Prostate gland (tissue), 2 donors: ENCODE results near the gene ZRANB3. TPM values are rescaled to one million over a fixed set of nuclear protein-coding genes. Genes with fewer than 3 reads are reported as not detected.

Experiments
- DNase-seq: peaks from one replicate; pipeline ENCODE4 v3.0.0-alpha.2; 2019; ENCODE audit warnings: low spot score
- H3K27ac ChIP-seq, 2 donors: fragments of 200-600 bp; sonication (generic); 2 replicates each; pipeline ENCODE4 v1.5.1; 2017 to 2019
- H3K27me3 ChIP-seq: fragments of 200-600 bp; sonication (generic); replicated peaks from 2 replicates; pipeline ENCODE4 v1.5.1; 2019; ENCODE audit not compliant: insufficient read depth
- H3K36me3 ChIP-seq, 2 donors: fragments of 200-600 bp; sonication (generic); 1 replicate in 1 of 2; 2 replicates in 1 of 2; pipeline versions ENCODE4 v1.5.1 to v1.8.1; 2017 to 2019
- H3K4me1 ChIP-seq: fragments of 200-600 bp; sonication (generic); replicated peaks from 2 replicates; pipeline ENCODE4 v1.5.1; 2019
- H3K4me3 ChIP-seq, 2 donors: fragments of 200-600 bp; sonication (generic); 2 replicates each; pipeline ENCODE4 v1.5.1; 2017 to 2019
- H3K9me3 ChIP-seq: fragments of 200-600 bp; sonication (generic); 2 replicates; pipeline ENCODE4 v1.5.1; 2017
- POLR2A ChIP-seq: fragments of 450-650 bp; IDR thresholded peaks from one replicate; pipeline ENCODE4 v1.6.1; 2016; ENCODE audit warnings: antibody characterized with exemption, mild to moderate bottlenecking
- POLR2AphosphoS5 ChIP-seq: sonication (generic); formaldehyde crosslinking; IDR thresholded peaks from one replicate; pipeline ENCODE4 v1.6.1; 2017; ENCODE audit warnings: antibody characterized with exemption
- WGBS: methylation state at CpG from one replicate; pipeline ENCODE4 v1.1.5; 2018; 5-methylcytosine and 5-hydroxymethylcytosine counted together
- intact Hi-C: fragments of 100-400 bp; cut with DNase I; formaldehyde crosslinking; loops from one replicate; pipeline ENCODE4 v1.14.2; 2022
- total RNA-seq, 2 donors: library from RNA; depleted of rRNA; stranded (reverse); fragments of >200 nt; gene quantifications; one replicate each; pipeline ENCODE4 v1.1.0, GENCODE V29; 2016
- TF ChIP-seq, protein P1 (sequence below), 4 experiments: fragments of 200-600 bp in 2 of 4; fragments of 450-650 bp in 2 of 4; sonication (generic) in 2 of 4; IDR thresholded peaks; 1 replicate in 3 of 4; 2 replicates in 1 of 4; pipeline ENCODE4 v1.5.1; 2016 to 2019; ENCODE audit warnings: antibody characterized with exemption in 4 of 4, mild to moderate bottlenecking in 2 of 4, moderate library complexity in 2 of 4

Gene ZRANB3
- total RNA-seq, 2 donors from 2014 or later = 5.1 to 11.1 TPM

DNA sequence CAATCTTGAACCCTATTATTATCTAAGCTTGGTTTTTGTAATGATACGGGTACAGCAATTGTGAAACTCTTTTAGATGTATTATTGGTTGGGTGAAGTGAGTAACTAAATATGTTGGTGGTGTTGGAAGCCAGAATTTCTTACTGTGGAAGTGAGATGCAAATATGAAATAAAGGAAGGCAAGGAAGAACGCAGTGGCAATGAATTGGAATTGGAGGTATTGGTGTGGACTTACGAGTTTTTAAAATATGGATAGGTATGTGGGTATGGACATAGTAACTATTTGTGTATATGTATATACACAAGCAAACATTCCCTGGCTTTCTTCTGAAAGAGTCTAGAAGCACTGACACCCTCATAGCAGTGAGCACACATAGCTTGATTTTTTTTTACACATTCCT lies 373.2 kb downstream of the ZRANB3 start:
- Histone ChIP-seq H3K4me1 (no peaks in the 10 kb centered on the region), H3K4me3 (no peak overlapping the region), H3K27ac (no peak overlapping the region), H3K36me3 (no peaks in the 10 kb centered on the region), H3K27me3 (no peaks in the 10 kb centered on the region), H3K9me3 (no peaks in the 10 kb centered on the region)
- TF ChIP-seq POLR2AphosphoS5 (no peak), POLR2A (no peak)
- TF ChIP-seq, protein P1, sequence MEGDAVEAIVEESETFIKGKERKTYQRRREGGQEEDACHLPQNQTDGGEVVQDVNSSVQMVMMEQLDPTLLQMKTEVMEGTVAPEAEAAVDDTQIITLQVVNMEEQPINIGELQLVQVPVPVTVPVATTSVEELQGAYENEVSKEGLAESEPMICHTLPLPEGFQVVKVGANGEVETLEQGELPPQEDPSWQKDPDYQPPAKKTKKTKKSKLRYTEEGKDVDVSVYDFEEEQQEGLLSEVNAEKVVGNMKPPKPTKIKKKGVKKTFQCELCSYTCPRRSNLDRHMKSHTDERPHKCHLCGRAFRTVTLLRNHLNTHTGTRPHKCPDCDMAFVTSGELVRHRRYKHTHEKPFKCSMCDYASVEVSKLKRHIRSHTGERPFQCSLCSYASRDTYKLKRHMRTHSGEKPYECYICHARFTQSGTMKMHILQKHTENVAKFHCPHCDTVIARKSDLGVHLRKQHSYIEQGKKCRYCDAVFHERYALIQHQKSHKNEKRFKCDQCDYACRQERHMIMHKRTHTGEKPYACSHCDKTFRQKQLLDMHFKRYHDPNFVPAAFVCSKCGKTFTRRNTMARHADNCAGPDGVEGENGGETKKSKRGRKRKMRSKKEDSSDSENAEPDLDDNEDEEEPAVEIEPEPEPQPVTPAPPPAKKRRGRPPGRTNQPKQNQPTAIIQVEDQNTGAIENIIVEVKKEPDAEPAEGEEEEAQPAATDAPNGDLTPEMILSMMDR (IDR thresholded peaks at IDR 0.05) = no peak
- WGBS = 96% methylated on average over 3 of the region's 3 CpGs
- intact Hi-C loops = no loop called here
- no peak for DNase-seq

- DNase-seq = no peak
- intact Hi-C loops = no loop called here
- H3K9me3 ChIP-seq = no peaks in the 10 kb centered on the region
- no peak for TF ChIP-seq POLR2AphosphoS5
- no peak for TF ChIP-seq POLR2A
- TF ChIP-seq, protein P1 (IDR thresholded peaks at IDR 0.05) = no peak
- H3K27me3 ChIP-seq = no peaks in the 10 kb centered on the region
- no peaks in the 10 kb centered on the region for H3K36me3 ChIP-seq
- no peak overlapping the region for H3K27ac ChIP-seq
- no peak overlapping the region for H3K4me3 ChIP-seq
- H3K4me1 ChIP-seq = no peaks in the 10 kb centered on the region
Measured at GRCh38 chr2:135154962-135155361, 376.1 kb downstream of the ZRANB3 start.

- no peak for DNase-seq
- H3K27me3 ChIP-seq = no peaks in the 10 kb centered on the region
- no peaks in the 10 kb centered on the region for H3K4me1 ChIP-seq
- TF ChIP-seq POLR2A = no peak
- TF ChIP-seq, protein P1 (IDR thresholded peaks at IDR 0.05) = no peak
- no peak for TF ChIP-seq POLR2AphosphoS5
- H3K4me3 ChIP-seq = no peak overlapping the region
- no peaks in the 10 kb centered on the region for H3K9me3 ChIP-seq
- H3K36me3 ChIP-seq = no peaks in the 10 kb centered on the region
- intact Hi-C loops = no loop called here
- 88% methylated on average over 1 of the region's 1 CpG for WGBS
- H3K27ac ChIP-seq = no peak overlapping the region
Measured at GRCh38 chr2:135152361-135152760, 378.7 kb downstream of the ZRANB3 start.

GRCh38 chr2:135151615-135152014 lies 379.4 kb downstream of the ZRANB3 start:
- Histone ChIP-seq H3K9me3 (no peaks in the 10 kb centered on the region), H3K27ac (no peak overlapping the region), H3K27me3 (no peaks in the 10 kb centered on the region), H3K4me1 (no peaks in the 10 kb centered on the region), H3K36me3 (no peaks in the 10 kb centered on the region), H3K4me3 (no peak overlapping the region)
- WGBS = 88% methylated on average over 3 of the region's 3 CpGs
- intact Hi-C loops = no loop called here
- TF ChIP-seq POLR2A = no peak
- TF ChIP-seq, protein P1 (IDR thresholded peaks at IDR 0.05) = no peak
- no peak for TF ChIP-seq POLR2AphosphoS5
- DNase-seq = no peak

- WGBS = 95% methylated on average over 1 of the region's 1 CpG
- DNase-seq = no peak
- Histone ChIP-seq H3K4me3 (no peak overlapping the region), H3K27me3 (no peaks in the 10 kb centered on the region), H3K4me1 (no peaks in the 10 kb centered on the region), H3K9me3 (no peaks in the 10 kb centered on the region), H3K27ac (no peak overlapping the region), H3K36me3 (no peaks in the 10 kb centered on the region)
- TF ChIP-seq POLR2AphosphoS5 (no peak), POLR2A (no peak)
- intact Hi-C loops = no loop called here
Measured at GRCh38 chr2:135150725-135151124, 380.3 kb downstream of the ZRANB3 start.
